ENCODE measurements around the gene FARP1. TPM values are rescaled to one million over a fixed set of nuclear protein-coding genes. Genes with fewer than 3 reads are reported as not detected.

Gene FARP1
- total RNA-seq, 1 experiment from 2014 or later: 96.6 TPM

DNA sequence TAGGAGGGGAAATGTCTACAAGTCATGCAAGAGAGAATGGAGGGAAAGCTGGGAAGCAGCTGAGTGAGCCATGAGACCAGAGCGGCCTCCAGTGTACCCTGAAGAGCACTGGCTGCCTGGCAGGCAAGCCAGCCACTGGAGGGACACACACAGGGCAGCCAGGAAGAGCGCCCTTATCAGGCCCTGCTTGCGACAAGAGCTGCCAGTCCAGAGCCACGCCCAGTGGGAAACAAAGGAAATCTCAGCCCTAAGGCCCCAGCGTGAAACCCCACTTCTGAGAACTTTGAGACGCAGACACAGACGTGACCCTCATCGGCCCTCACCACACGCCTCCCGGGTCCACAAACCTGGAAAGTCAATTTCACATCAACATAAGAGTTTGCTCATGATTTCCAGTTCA lies 329.0 kb downstream of the FARP1 start (continued):
- no peak for TF ChIP-seq JAZF1 (CRISPR knock-in tag; IDR thresholded peaks at IDR 0.05)
- no peak for TF ChIP-seq JUN (CRISPR knock-in tag; IDR thresholded peaks at IDR 0.05)
- TF ChIP-seq, protein P1, sequence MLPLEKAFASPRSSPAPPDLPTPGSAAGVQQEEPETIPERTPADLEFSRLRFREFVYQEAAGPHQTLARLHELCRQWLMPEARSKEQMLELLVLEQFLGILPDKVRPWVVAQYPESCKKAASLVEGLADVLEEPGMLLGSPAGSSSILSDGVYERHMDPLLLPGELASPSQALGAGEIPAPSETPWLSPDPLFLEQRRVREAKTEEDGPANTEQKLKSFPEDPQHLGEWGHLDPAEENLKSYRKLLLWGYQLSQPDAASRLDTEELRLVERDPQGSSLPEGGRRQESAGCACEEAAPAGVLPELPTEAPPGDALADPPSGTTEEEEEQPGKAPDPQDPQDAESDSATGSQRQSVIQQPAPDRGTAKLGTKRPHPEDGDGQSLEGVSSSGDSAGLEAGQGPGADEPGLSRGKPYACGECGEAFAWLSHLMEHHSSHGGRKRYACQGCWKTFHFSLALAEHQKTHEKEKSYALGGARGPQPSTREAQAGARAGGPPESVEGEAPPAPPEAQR (CRISPR knock-in tag; IDR thresholded peaks at IDR 0.05): no peak
- TF ChIP-seq CREB1 (CRISPR knock-in tag; IDR thresholded peaks at IDR 0.05): no peak

DNA sequence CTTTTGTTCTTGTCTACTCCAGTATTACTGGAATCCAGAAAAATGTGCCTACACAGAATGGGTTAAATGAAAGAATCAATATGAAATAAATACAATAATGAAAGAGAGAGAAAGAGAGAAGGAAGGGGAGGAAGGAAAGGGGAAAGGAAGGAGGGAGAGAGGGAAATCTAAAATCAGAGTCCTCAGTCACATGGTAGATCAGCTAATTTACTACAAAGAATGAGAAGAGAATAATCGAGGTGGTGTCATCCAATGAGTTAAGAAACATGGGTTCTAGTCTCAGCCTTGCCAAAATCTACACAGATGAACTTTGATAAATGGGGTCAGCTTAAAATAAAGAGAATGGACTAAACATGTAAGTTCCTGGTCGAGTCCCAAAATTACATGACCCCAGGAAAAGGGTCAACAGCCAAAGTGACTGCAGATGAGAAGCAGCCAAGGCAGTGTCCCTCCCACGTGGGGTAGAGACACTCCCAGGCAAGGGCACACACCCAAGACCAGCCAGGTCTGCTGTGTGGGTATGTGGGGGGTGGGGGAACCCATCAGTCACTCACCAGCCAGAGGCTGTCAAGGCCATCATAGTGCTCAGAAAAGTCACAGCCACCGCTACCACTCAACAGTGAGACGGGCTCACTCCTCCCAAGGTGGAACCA lies 330.4 kb downstream of the FARP1 start:
- CTCF ChIA-PET: no interaction called here
- POLR2A ChIA-PET: no interaction called here
- Mint-ChIP-seq H3K4me3 (no peak overlapping the region), H3K9me3 (no peaks in the 10 kb centered on the region), H3K36me3 (peaks cover 30% of the 10 kb centered on the region), H3K27ac (no peak overlapping the region), H3K4me1 (peaks cover 43% of the 10 kb centered on the region), H3K27me3 (ENCODE audit: low read depth) (no peaks in the 10 kb centered on the region)
- TF ChIP-seq NFE2L1 (CRISPR knock-in tag; IDR thresholded peaks at IDR 0.05): no peak
- TF ChIP-seq, protein P2, sequence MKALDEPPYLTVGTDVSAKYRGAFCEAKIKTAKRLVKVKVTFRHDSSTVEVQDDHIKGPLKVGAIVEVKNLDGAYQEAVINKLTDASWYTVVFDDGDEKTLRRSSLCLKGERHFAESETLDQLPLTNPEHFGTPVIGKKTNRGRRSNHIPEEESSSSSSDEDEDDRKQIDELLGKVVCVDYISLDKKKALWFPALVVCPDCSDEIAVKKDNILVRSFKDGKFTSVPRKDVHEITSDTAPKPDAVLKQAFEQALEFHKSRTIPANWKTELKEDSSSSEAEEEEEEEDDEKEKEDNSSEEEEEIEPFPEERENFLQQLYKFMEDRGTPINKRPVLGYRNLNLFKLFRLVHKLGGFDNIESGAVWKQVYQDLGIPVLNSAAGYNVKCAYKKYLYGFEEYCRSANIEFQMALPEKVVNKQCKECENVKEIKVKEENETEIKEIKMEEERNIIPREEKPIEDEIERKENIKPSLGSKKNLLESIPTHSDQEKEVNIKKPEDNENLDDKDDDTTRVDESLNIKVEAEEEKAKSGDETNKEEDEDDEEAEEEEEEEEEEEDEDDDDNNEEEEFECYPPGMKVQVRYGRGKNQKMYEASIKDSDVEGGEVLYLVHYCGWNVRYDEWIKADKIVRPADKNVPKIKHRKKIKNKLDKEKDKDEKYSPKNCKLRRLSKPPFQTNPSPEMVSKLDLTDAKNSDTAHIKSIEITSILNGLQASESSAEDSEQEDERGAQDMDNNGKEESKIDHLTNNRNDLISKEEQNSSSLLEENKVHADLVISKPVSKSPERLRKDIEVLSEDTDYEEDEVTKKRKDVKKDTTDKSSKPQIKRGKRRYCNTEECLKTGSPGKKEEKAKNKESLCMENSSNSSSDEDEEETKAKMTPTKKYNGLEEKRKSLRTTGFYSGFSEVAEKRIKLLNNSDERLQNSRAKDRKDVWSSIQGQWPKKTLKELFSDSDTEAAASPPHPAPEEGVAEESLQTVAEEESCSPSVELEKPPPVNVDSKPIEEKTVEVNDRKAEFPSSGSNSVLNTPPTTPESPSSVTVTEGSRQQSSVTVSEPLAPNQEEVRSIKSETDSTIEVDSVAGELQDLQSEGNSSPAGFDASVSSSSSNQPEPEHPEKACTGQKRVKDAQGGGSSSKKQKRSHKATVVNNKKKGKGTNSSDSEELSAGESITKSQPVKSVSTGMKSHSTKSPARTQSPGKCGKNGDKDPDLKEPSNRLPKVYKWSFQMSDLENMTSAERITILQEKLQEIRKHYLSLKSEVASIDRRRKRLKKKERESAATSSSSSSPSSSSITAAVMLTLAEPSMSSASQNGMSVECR (CRISPR knock-in tag; IDR thresholded peaks at IDR 0.05; ENCODE audit: borderline replicate concordance): no peak
- no peak for TF ChIP-seq MXD4 (CRISPR knock-in tag; IDR thresholded peaks at IDR 0.05; ENCODE audit: borderline replicate concordance)
- TF ChIP-seq, protein P3, sequence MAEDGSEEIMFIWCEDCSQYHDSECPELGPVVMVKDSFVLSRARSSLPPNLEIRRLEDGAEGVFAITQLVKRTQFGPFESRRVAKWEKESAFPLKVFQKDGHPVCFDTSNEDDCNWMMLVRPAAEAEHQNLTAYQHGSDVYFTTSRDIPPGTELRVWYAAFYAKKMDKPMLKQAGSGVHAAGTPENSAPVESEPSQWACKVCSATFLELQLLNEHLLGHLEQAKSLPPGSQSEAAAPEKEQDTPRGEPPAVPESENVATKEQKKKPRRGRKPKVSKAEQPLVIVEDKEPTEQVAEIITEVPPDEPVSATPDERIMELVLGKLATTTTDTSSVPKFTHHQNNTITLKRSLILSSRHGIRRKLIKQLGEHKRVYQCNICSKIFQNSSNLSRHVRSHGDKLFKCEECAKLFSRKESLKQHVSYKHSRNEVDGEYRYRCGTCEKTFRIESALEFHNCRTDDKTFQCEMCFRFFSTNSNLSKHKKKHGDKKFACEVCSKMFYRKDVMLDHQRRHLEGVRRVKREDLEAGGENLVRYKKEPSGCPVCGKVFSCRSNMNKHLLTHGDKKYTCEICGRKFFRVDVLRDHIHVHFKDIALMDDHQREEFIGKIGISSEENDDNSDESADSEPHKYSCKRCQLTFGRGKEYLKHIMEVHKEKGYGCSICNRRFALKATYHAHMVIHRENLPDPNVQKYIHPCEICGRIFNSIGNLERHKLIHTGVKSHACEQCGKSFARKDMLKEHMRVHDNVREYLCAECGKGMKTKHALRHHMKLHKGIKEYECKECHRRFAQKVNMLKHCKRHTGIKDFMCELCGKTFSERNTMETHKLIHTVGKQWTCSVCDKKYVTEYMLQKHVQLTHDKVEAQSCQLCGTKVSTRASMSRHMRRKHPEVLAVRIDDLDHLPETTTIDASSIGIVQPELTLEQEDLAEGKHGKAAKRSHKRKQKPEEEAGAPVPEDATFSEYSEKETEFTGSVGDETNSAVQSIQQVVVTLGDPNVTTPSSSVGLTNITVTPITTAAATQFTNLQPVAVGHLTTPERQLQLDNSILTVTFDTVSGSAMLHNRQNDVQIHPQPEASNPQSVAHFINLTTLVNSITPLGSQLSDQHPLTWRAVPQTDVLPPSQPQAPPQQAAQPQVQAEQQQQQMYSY (CRISPR knock-in tag; IDR thresholded peaks at IDR 0.05): no peak
- no peak for TF ChIP-seq ATF1 (CRISPR knock-in tag; IDR thresholded peaks at IDR 0.05)
- TF ChIP-seq TEAD4 (CRISPR knock-in tag; IDR thresholded peaks at IDR 0.05): no peak
- TF ChIP-seq GABPB1 (CRISPR knock-in tag; IDR thresholded peaks at IDR 0.05): no peak
- ATAC-seq: no peak
- no peak for DNase-seq (ENCODE audit: low spot score)

DNA sequence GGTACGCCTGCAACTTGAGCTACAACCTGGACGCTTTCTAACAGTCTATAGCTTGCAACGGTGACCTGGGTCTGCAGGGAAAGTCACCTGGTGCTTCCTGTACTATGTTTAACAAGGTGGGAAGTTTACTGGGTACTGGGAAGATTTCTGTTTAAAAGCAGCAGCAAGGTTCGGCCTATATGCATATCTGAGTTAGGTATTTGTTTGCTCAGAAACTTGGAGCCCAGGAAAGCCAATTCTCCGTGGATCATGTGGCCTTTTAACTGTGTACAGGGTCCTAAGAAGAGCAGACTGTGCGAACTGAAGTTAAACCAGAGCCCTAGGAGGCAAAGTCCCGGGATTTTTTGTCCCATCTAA lies 330.9 kb downstream of the FARP1 start:
- Mint-ChIP-seq H3K4me3 (no peak overlapping the region), H3K9me3 (no peaks in the 10 kb centered on the region), H3K27me3 (ENCODE audit: low read depth) (no peaks in the 10 kb centered on the region), H3K4me1 (peaks cover 47% of the 10 kb centered on the region), H3K36me3 (peaks cover 30% of the 10 kb centered on the region), H3K27ac (no peak overlapping the region)
- ATAC-seq (no peak), DNase-seq (ENCODE audit: low spot score) (no peak)
- ChIA-PET CTCF (no interaction called here), POLR2A (no interaction called here)
- no peak for TF ChIP-seq NR2C2 (CRISPR knock-in tag; IDR thresholded peaks at IDR 0.05)
- TF ChIP-seq, protein P4, sequence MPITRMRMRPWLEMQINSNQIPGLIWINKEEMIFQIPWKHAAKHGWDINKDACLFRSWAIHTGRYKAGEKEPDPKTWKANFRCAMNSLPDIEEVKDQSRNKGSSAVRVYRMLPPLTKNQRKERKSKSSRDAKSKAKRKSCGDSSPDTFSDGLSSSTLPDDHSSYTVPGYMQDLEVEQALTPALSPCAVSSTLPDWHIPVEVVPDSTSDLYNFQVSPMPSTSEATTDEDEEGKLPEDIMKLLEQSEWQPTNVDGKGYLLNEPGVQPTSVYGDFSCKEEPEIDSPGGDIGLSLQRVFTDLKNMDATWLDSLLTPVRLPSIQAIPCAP (CRISPR knock-in tag; IDR thresholded peaks at IDR 0.05): no peak
- no peak for TF ChIP-seq FOXK1 (CRISPR knock-in tag; IDR thresholded peaks at IDR 0.05)
- no peak for TF ChIP-seq GABPB1 (CRISPR knock-in tag; IDR thresholded peaks at IDR 0.05)
- TF ChIP-seq, protein P1 (CRISPR knock-in tag; IDR thresholded peaks at IDR 0.05): no peak
- no peak for TF ChIP-seq CREB1 (CRISPR knock-in tag; IDR thresholded peaks at IDR 0.05)
- no peak for TF ChIP-seq ZNF396 (CRISPR knock-in tag; IDR thresholded peaks at IDR 0.05; ENCODE audit: borderline replicate concordance)
- TF ChIP-seq, protein P5, sequence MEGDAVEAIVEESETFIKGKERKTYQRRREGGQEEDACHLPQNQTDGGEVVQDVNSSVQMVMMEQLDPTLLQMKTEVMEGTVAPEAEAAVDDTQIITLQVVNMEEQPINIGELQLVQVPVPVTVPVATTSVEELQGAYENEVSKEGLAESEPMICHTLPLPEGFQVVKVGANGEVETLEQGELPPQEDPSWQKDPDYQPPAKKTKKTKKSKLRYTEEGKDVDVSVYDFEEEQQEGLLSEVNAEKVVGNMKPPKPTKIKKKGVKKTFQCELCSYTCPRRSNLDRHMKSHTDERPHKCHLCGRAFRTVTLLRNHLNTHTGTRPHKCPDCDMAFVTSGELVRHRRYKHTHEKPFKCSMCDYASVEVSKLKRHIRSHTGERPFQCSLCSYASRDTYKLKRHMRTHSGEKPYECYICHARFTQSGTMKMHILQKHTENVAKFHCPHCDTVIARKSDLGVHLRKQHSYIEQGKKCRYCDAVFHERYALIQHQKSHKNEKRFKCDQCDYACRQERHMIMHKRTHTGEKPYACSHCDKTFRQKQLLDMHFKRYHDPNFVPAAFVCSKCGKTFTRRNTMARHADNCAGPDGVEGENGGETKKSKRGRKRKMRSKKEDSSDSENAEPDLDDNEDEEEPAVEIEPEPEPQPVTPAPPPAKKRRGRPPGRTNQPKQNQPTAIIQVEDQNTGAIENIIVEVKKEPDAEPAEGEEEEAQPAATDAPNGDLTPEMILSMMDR (IDR thresholded peaks at IDR 0.05): no peak
- no peak for TF ChIP-seq SMAD3 (CRISPR knock-in tag; IDR thresholded peaks at IDR 0.05; ENCODE audit: borderline replicate concordance)
- TF ChIP-seq PRRX2 (CRISPR knock-in tag; IDR thresholded peaks at IDR 0.05): no peak
- TF ChIP-seq EMX1 (CRISPR knock-in tag; IDR thresholded peaks at IDR 0.05): no peak
- no peak for TF ChIP-seq KAT7 (CRISPR knock-in tag; IDR thresholded peaks at IDR 0.05; ENCODE audit: borderline replicate concordance)

Measured in WTC11 (cell line).